SH-SY5Y (cell line): ENCODE data around the gene LHFPL3.

Experiments used
- GATA2 ChIP-seq: IDR thresholded peaks from 2 replicates; pipeline ENCODE4 v1.6.1; 2011; ENCODE audit warnings: mild to moderate bottlenecking, low read depth, low read length
- GATA3 ChIP-seq: IDR thresholded peaks from 2 replicates; pipeline ENCODE4 v1.6.1; 2011; ENCODE audit warnings: low read depth, mild to moderate bottlenecking, low read length, moderate library complexity

DNA sequence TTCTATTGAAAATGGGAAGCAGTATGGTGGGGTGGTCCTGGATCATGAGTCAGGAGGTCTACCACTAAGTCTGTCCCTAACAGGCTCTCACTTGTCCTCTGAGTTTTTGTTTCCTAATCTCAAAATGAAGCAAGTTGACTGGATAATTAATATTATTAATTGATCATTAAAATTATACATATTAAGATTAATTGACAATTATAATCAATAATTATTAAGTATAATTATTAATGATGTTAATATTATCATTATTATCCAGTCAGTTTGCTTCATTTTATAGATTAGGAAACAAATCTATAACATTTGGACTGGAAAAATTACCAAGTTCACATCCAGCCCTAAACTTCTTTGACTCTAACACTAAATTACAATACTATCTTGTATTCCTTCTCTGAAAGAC lies 511.4 kb downstream of the LHFPL3 start:
- TF ChIP-seq GATA2 (no peak), GATA3 (no peak)
